HG02678 (cell line): ENCODE results near the gene NT5C1A.

Experiments
- ATAC-seq: cut with Tn5 transposase; IDR thresholded peaks from one replicate; pipeline ENCODE4 v1.9.1; 2021; ENCODE audit warnings: mild to moderate bottlenecking, moderate library complexity; ENCODE audit not compliant: unreplicated experiment

The NT5C1A gene

GRCh38 chr1:39663559-39663958, 8.3 kb downstream of the NT5C1A start:
- no peak for ATAC-seq

GRCh38 chr1:39662861-39663260, 9.0 kb downstream of the NT5C1A start:
- no peak for ATAC-seq

DNA sequence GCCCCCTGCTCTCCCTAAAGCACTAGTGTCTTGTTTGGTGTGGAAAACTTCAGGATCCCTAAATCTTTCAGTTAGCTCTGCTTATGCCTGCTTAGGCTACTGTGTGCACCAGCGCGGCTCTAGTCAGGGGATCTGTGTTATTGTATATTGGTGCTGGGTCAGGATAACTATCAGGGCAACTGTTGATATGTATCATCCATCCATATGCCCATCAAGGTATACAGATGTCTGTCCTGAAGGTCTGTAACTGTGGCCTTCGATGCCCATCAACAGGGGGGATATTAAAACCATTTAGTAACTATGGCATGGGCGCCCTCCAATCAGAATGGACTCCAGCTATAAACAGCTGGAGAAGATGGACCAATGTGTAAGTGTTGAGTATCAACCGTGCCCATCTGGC, 12.4 kb downstream of the NT5C1A start:
- ATAC-seq, result no peak

DNA sequence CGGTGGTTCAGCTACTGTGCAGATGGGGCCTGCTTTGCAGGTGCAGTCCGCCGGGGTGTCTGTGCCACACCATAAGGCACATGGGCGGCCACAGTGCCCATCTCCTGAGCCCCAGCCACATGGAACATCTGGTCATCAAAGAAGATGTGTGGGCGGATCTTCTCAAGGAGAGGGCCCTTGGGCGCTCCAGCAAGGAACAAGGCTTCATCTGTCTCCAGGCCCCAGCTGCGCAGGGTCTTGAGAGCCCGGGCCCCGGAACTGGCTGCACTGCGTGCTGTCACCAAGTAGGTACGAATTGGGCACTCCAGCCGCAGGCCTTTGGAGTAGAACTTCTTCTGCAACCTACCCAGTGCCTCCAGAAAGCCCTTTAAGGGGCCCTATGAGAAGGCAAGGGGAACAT, 12.8 kb downstream of the NT5C1A start:
- ATAC-seq, result no peak

GRCh38 chr1:39657923-39658485, 13.9 kb downstream of the NT5C1A start:
- no peak for ATAC-seq

DNA sequence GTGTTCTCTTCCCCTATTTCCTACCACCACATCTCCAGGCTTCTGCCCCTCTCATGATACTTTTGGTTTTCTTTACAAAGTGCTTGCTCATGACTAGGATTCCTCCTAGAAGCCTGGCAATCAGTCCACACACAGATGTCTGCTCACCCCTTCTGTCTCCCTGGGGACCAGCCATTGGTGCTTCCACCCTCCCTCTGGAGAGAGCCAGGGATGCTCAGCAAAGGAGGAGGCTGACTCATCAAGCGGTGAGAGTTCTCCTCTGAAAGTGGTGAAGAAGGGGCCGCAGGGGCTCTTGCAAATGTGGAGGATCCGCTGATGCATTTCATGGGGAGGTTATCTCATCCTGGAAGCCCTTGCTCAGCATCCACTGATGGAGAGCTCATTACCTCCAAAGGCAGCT, 14.5 kb downstream of the NT5C1A start:
- ATAC-seq, result no peak

- no peak for ATAC-seq
These were observed 15.5 kb downstream of the NT5C1A start for GRCh38 chr1:39656391-39656790.

DNA sequence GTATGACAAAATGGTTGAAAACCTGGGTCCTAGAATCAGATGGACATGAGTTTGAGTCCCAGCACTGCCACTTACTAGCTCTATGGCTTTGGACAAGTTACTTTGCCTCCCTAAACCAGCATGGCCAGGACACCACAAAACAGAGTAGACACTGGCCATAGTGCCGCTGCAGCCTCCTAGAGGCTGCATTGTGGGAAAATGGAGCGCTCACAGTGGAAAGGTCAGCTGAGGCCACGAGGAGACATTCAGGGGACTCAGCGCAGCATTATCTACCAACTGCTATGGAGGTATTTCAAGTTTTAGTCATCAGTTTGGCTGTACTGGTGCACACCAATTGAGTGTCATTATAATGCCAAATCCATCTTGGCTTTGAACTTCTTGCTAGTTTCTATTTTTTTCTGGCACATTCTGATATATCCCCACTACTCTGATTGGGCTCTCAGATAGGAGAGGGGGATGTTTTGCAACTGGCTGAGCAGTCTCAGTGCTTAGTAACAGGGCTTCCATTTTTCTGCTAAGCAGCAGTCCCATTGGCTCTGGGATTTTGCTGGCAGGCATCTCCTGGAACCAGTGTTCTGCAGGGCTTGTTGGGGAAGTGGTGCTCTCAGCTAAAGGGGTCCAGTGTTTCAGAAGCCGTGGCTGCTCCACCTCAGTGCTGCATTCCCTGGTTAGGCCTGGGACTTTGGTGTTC, 16.2 kb downstream of the NT5C1A start:
- no peak for ATAC-seq

GRCh38 chr1:39654291-39654690, 17.6 kb downstream of the NT5C1A start:
- ATAC-seq, result no peak

DNA sequence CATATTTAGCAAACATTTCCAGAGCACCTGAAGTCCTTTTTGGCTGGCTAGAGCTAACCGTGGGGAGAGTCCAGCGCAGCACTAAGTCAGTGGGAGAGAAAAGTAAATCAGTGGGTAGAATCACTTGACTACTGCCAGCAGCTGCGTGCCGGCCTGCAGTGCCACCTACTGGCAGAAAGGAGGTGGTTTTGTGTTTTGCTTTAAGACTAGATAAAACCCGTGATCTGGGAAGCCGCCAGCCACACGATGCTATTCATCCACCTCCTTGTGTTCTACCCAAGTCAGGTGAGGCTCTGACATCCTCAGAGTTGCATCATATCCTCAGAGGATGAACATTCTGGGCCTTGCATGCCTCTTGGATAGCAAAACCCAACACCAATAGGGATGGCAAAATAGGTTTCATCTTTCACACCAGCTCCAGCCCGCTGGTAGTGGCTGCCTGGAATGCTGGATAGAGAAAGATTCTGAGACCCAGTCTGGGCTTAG, 18.3 kb downstream of the NT5C1A start:
- ATAC-seq, result no peak

- no peak for ATAC-seq
These were observed 19.4 kb downstream of the NT5C1A start for GRCh38 chr1:39652554-39652953.

DNA sequence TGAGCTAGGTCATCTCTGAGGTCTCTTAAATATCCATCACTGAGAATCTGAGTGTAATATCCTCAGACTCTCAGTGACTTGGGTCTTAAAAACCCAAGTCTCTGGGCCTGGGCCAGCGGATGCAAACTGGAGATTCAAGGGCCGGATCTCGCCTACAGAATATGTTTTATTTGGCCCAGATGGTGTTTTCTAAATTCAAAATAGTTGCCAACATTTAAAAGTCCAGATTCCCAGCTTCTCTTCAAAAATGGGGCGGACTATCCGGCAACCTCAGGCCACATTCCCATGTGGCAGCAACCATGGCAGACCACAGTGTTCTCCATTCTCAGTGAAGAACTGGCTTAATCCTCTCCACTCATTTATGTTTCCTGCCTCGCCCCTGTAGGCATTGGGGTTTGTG, 19.8 kb downstream of the NT5C1A start:
- no peak for ATAC-seq

DNA sequence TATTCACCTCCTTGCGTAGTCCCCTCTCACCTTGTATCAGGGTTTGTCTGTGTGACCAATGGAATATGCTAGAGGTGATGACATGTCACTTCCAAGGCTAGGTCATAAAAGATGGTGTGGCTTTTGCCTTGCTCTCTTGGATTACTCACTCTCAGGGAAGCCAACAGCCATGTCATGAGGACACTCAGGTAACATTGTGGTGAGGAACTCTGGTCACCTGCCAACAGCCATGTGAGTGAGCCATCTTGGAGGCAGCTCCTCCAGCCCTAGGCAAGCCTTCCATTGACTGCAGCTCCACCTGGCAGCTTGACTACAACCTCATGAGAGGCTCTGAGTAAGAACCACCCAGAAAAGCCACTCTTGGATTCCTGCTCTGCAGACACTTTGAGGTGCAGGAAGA, 21.5 kb downstream of the NT5C1A start:
- ATAC-seq, result no peak

GRCh38 chr1:39649636-39650185, 22.2 kb downstream of the NT5C1A start:
- no peak for ATAC-seq

DNA sequence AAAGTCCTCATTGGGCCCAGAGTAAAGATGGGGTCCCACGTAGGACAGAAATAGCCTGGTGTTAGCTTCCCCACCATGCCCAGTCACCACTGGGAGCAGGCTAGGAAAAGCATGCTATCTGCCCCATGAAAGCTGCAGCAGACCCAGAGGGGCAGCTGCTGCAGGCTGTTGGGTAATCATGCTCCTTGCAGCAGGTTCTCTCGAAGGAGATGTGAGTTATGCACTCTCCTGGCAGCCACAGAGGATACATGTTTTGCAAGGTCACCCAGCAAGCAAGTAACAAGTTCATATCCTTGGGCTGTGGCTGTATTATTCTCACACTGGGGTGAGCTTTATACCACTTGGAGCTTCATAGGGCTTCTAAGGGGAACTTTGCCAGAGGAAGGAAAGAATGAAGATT, 23.4 kb downstream of the NT5C1A start:
- no peak for ATAC-seq

DNA sequence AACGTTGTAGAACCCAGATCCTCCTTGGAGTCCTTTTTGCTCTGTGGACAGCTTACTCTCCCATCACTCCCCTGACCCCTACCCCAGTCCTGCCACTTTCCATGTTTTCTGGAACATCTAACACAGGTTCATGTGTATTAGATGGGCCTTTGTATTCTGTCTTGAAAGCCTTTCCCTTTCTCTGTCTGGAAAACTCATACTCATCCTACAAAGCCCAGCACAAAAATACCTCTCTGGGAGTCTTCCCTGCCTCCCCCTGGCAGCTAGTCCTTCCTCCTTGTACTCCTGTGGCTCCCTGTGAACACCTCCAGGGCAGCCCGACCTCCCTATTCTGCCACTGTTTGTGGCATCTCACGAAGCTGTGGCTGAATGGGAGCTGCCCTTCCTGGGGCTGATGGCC, 24.7 kb downstream of the NT5C1A start:
- no peak for ATAC-seq

DNA sequence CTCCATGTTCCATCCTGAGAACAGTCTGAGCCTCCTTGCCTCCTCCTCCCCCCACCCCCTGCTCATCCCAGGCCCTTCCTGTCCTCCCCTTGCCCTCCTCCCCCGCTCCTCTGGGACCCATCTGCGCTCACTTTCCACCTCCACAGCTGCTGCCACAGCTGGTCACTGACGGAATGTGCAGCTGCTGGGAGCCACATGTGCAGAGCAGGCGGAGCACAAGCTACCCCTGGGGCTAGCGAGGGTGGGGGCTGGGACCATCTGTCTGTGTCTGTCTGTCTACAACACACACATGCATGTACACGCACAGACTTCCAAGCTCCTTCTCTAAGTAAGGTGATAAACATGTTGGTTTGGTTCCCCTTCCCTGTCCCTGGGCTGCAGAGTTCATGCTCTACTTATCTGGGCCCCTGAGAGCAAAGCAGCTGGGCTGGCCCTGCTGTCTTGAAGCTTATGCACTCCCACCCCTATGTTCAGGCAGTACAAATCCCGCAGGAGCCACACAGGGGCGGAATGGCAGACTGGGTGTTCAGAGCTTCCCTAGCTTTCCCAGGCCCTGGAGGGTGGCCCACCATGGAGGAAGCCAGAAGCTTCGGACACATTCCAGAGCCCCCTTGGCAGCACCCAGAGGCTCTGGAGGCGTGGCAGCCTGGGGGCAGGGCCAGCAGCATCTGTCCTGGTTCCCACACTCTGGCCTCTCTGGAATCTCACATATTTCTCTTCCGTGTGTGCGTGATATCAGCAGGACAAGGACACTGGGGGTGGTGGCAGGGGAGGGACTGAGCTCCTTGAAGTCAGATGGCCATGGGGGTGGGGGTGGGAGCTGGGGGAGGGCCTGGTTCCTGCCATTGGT, 25.4 kb downstream of the NT5C1A start:
- ATAC-seq, result no peak

DNA sequence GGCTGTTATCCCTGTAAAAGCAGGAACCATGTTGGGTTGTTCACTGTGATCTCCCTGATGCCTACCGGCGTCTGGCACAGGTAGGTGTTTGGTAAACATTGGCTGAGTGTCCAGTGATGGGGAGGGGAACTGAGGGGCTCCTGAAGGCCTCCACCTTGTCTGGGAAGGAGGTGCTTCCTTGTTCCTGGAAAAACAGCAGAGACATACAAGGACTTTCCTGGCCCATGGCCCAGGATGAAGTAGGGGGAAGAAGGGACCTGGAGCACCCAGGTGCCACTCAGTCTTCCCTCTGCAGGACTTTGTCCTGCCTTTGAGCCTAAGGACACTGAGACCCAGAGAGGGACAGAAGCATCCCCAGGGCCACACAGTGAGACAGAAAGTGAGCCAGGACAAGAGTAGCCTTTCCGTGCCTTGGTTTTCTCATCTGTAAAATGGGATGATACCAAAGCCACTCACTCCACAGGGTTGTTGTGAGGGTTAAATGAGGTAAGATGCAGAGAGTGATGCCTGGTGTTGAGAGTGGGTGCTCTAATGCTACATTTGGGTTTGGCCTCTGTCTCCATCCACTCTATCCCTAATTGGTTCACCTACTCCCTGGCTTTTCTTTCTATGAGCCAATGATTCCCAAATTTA, 26.4 kb downstream of the NT5C1A start:
- no peak for ATAC-seq

DNA sequence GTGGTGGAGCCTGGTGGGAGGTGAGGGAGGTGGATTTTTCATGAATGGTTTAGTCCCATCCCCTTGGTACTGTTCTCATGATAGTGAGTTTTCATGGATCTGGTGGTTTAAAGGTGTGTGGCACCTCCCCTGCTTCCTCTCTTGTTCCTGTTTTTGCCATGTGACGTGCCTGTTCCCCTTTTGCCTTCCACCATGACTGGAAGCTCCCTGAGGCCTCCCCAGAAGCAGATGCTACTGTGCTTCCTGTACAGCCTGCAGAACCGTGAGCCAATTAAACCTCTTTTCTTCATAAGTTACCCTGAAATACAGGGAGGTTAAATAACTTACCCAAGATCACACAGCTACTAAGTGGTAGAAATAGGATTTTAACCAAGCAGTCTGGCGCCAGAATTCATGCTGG, 28.2 kb downstream of the NT5C1A start:
- ATAC-seq, result no peak

GRCh38 chr1:39642796-39643195, 29.1 kb downstream of the NT5C1A start:
- no peak for ATAC-seq

GRCh38 chr1:39640861-39641260, 31.0 kb downstream of the NT5C1A start:
- no peak for ATAC-seq
